Nephron (organoid): Measurements from ENCODE around the gene CDC34.

ENCODE experiments used
- H3K27ac Mint-ChIP-seq, 3 experiments: 2 replicates each; pipeline ENCODE4 v1.8.0; 2020; ENCODE audit warnings: mixed read lengths in 3 of 3, mild to moderate bottlenecking in 2 of 3, moderate library complexity in 1 of 3
- H3K27me3 Mint-ChIP-seq: 2 replicates; pipeline ENCODE4 v1.8.0; 2021; ENCODE audit warnings: low read depth, mild to moderate bottlenecking, moderate library complexity, mixed read lengths
- H3K36me3 Mint-ChIP-seq: 2 replicates; pipeline ENCODE4 v1.8.0; 2020; ENCODE audit warnings: low read depth, mixed read lengths
- H3K4me1 Mint-ChIP-seq: 2 replicates; pipeline ENCODE4 v1.8.0; 2020; ENCODE audit warnings: mixed read lengths
- H3K4me3 Mint-ChIP-seq, 3 experiments: 2 replicates each; pipeline ENCODE4 v1.8.0; 2020; ENCODE audit warnings: mild to moderate bottlenecking in 3 of 3, mixed read lengths in 3 of 3, moderate library complexity in 2 of 3
- H3K9me3 Mint-ChIP-seq: 2 replicates; pipeline ENCODE4 v1.8.0; 2020; ENCODE audit warnings: mixed read lengths
- TF ChIP-seq, protein P1 (sequence below), 3 experiments: fragments of 200-600 bp; sonication (generic); IDR thresholded peaks; one replicate each; pipeline ENCODE4 v1.5.0; 2021; ENCODE audit warnings: antibody characterized with exemption in 3 of 3; ENCODE audit not compliant: unreplicated experiment in 3 of 3

The CDC34 gene

DNA sequence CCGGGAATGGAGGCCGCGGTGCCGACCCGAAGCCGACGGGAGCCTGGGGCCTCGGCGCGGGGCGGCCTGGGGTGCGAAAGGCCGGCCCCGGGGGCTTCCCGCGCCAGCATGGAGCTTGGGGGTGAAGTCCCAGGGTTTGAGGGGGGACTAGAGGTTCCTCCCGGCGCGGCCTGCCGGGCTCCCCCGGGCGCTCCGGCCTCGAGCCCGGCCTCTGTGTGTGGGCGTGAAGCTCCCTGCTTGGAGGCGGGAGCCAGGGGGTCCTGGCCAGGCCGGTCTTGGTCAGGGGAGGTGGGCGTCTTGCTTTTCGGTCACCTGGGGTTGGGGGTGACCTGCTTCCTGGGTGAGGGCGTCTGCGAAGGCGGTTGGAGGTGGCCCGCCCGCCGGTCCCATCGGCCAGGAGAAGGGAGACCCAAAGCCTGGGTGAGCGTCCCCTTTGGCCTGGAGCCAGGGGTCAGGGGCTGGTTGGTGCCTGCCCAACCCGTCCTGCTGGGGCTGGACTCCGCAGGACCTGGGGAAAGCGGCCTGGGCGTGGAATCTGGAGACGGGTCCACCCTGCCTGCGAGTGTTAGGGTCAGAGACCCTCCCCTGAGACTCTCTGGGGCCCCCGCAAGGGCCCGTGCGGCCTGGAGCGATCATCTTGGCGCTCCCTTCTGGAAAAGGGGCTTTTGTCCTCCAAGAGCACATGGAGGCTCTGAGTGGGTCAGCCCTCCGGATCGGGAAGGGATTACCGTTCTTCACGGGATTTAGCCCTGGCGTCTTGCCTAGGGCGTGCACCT, 41.4 kb downstream of the CDC34 start:
- H3K9me3 Mint-ChIP-seq, result peaks cover 4% of the 10 kb centered on the region
- H3K27ac Mint-ChIP-seq, result peak overlapping the region; percentile 80 to 99 (median 95)
- TF ChIP-seq, protein P1, sequence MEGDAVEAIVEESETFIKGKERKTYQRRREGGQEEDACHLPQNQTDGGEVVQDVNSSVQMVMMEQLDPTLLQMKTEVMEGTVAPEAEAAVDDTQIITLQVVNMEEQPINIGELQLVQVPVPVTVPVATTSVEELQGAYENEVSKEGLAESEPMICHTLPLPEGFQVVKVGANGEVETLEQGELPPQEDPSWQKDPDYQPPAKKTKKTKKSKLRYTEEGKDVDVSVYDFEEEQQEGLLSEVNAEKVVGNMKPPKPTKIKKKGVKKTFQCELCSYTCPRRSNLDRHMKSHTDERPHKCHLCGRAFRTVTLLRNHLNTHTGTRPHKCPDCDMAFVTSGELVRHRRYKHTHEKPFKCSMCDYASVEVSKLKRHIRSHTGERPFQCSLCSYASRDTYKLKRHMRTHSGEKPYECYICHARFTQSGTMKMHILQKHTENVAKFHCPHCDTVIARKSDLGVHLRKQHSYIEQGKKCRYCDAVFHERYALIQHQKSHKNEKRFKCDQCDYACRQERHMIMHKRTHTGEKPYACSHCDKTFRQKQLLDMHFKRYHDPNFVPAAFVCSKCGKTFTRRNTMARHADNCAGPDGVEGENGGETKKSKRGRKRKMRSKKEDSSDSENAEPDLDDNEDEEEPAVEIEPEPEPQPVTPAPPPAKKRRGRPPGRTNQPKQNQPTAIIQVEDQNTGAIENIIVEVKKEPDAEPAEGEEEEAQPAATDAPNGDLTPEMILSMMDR (IDR thresholded peaks at IDR 0.05; ENCODE audit: unreplicated experiment in 3 of 3), result no peak
- H3K27me3 Mint-ChIP-seq, result peaks cover 6% of the 10 kb centered on the region
- H3K4me3 Mint-ChIP-seq, result peak overlapping the region; percentile 92 to 93 (median 93)
- H3K36me3 Mint-ChIP-seq, result peaks cover 4% of the 10 kb centered on the region
- peaks cover 37% of the 10 kb centered on the region for H3K4me1 Mint-ChIP-seq

- peaks cover 4% of the 10 kb centered on the region for H3K36me3 Mint-ChIP-seq
- TF ChIP-seq, protein P1 (IDR thresholded peaks at IDR 0.05; ENCODE audit: unreplicated experiment in 3 of 3), result no peak
- peaks cover 6% of the 10 kb centered on the region for H3K27me3 Mint-ChIP-seq
- peak overlapping the region; percentile 80 to 94 (median 89) for H3K27ac Mint-ChIP-seq
- H3K4me1 Mint-ChIP-seq, result peaks cover 37% of the 10 kb centered on the region
- peaks cover 4% of the 10 kb centered on the region for H3K9me3 Mint-ChIP-seq
- peak overlapping the region; percentile 91 to 92 (median 91) for H3K4me3 Mint-ChIP-seq
Measured at GRCh38 chr19:573519-573825, 41.9 kb downstream of the CDC34 start.

- peaks cover 2% of the 10 kb centered on the region for H3K27me3 Mint-ChIP-seq
- peaks cover 4% of the 10 kb centered on the region for H3K9me3 Mint-ChIP-seq
- TF ChIP-seq, protein P1 (IDR thresholded peaks at IDR 0.05; ENCODE audit: unreplicated experiment in 3 of 3), result no peak
- H3K4me1 Mint-ChIP-seq, result peaks cover 37% of the 10 kb centered on the region
- peak overlapping the region; percentile 86 to 92 (median 91) for H3K4me3 Mint-ChIP-seq
- H3K27ac Mint-ChIP-seq, result peak overlapping the region; percentile 79 to 96 (median 90)
- H3K36me3 Mint-ChIP-seq, result peaks cover 4% of the 10 kb centered on the region
Measured at GRCh38 chr19:574658-575526, 43.3 kb downstream of the CDC34 start.

- TF ChIP-seq, protein P1 (IDR thresholded peaks at IDR 0.05; ENCODE audit: unreplicated experiment in 3 of 3), result no peak
- Mint-ChIP-seq H3K4me1 (peaks cover 36% of the 10 kb centered on the region), H3K9me3 (peaks cover 4% of the 10 kb centered on the region), H3K27ac (peak overlapping the region in 1 of 3 experiments; percentile 72), H3K4me3 (peak overlapping the region; percentile 34 to 91 (median 54)), H3K27me3 (no peaks in the 10 kb centered on the region), H3K36me3 (peaks cover 4% of the 10 kb centered on the region)
Measured at GRCh38 chr19:575527-576506, 44.3 kb downstream of the CDC34 start.

GRCh38 chr19:576768-577438, 45.3 kb downstream of the CDC34 start:
- TF ChIP-seq, protein P1 (IDR thresholded peaks at IDR 0.05; ENCODE audit: unreplicated experiment in 3 of 3), result no peak
- Mint-ChIP-seq H3K36me3 (no peaks in the 10 kb centered on the region), H3K27ac (no peak overlapping the region), H3K9me3 (no peaks in the 10 kb centered on the region), H3K4me1 (peaks cover 28% of the 10 kb centered on the region), H3K27me3 (no peaks in the 10 kb centered on the region), H3K4me3 (peak overlapping the region; percentile 12 to 53 (median 17))
